KOPT-K1 (cell line): ENCODE results near the gene UBE2K.
"Not testable (repeated sequence)": the region's sequence is repeated elsewhere in the genome, so short reads cannot be mapped to it uniquely, and the experiment has no call there.

Source experiments
- H3K27ac ChIP-seq: fragments of 200-600 bp; sonication (generic); 2 replicates; pipeline ENCODE4 v1.5.1; 2016; ENCODE audit warnings: antibody characterized with exemption, mild to moderate bottlenecking, low read depth, low read length; ENCODE audit not compliant: poor library complexity, severe bottlenecking
- H3K36me3 ChIP-seq: fragments of 200-600 bp; sonication (generic); 2 replicates; pipeline ENCODE4 v1.5.1; 2017; ENCODE audit warnings: antibody characterized with exemption, mild to moderate bottlenecking, low read length, moderate library complexity; ENCODE audit not compliant: insufficient read depth
- H3K9me3 ChIP-seq: fragments of 200-600 bp; sonication (generic); 2 replicates; pipeline ENCODE4 v1.5.1; 2017; ENCODE audit warnings: antibody characterized with exemption, low read length, mild to moderate bottlenecking; ENCODE audit not compliant: insufficient read depth, poor library complexity, severe bottlenecking

Gene UBE2K

DNA sequence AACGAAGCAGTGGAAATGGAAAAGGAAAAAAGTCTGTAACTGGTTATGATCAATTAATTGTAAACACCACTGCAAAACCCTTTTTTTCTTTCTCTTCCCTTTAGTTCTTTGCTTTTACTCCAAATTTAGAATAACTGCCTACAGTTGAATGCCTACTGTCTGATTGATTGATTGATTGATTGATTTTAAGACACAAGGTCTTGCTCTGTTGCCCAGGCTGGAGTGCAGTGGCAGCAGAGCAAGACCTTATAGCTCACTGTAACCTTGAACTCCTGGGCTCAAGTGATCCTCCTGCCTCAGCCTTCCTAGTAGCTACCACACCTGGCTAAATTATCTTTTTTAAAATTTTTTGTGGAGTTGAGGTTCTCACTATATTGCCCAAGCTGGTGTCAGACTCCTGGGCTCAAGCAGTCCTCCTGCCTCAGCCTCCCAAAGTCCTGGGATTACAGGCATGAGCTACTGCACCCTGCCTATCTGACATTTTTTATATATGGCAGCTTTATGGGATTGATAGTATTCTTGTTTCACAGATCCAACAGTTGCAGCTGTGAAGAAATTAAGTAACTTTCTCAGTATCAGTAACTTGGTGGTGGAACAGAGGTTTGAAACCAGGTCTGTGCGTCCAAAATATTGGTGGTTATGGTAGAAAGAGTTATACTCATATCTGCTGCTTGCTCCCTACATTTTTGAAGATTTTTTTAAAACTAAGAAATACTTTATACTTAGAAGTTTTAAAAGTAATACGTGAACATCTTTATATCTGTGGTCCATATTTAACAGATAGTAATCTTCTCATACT is 12.4 kb downstream of the UBE2K start:
- Histone ChIP-seq H3K27ac (no peak overlapping the region), H3K9me3 (no peaks in the 10 kb centered on the region)

GRCh38 chr4:39712819-39713607 is 15.1 kb downstream of the UBE2K start:
- Histone ChIP-seq H3K27ac (no peak overlapping the region), H3K9me3 (no peaks in the 10 kb centered on the region), H3K36me3 (peaks cover 35% of the 10 kb centered on the region)

More for the DNA sequence above, 12.4 kb downstream of the UBE2K start:
- peaks cover 23% of the 10 kb centered on the region for H3K36me3 ChIP-seq

- Histone ChIP-seq H3K36me3 (peaks cover 39% of the 10 kb centered on the region), H3K27ac (no peak overlapping the region), H3K9me3 (no peaks in the 10 kb centered on the region)
These were observed 15.8 kb downstream of the UBE2K start for GRCh38 chr4:39713691-39714090.

DNA sequence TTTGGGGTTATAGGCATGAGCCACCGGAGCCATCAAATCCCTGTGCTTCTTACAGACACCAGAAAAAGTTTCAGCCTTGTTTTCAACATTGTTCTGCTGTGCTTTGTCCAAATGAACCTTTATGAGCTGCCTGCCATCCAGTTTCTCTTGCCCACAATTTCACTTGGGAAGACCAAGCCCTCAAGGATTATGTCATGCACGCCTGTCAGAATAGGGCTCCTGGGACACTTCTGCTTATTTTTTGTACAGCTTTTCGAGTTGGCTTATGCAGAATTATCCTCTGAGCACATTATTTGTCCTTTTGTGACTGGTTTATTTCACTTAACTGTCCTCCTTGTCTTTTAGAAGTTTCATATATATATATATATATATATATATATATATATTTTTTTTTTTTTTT is 16.2 kb downstream of the UBE2K start:
- no peaks in the 10 kb centered on the region for H3K9me3 ChIP-seq
- H3K27ac ChIP-seq: no peak overlapping the region
- H3K36me3 ChIP-seq: peaks cover 39% of the 10 kb centered on the region

DNA sequence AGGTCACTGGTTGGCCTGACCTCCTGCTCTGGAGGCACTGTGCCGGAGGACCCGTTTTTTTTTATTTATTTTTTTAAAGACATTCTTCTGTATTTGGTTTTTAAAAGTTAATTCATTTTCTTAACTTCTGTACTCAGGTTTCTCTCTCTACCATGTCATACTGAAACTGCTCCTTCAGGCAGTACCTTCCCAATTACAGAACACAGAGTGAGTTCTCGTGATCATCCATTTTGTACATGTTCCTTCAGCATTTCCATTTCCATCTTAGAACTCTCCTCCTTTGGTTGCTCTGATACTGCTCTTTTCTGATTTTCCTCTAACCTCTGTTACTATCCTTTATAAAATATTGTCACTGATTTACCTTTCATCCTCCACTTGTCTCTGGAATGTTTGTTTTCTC is 17.9 kb downstream of the UBE2K start:
- Histone ChIP-seq H3K36me3 (peaks cover 39% of the 10 kb centered on the region), H3K27ac (no peak overlapping the region), H3K9me3 (no peaks in the 10 kb centered on the region)

DNA sequence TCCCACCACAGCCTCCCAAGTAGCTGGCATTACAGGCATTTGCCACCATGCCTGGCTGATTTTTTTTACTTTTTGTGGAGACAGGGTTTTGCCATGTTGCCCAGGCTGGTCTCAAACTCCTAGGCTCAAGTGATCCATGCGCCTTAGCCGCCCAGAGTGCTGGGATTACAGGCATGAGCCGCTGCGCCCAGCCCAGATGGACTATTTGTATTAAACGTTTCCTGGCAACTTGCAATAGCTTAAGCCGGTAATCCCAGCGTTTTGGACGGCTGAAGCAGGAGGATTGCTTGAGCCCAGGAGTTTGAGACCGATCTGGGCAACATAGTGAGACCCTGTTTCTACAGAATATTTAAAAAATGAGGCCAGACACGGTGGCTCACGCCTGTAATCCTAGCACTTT is 18.4 kb downstream of the UBE2K start:
- Histone ChIP-seq H3K27ac (no peak overlapping the region), H3K36me3 (peaks cover 36% of the 10 kb centered on the region), H3K9me3 (no peaks in the 10 kb centered on the region)

GRCh38 chr4:39717743-39718142 is 19.8 kb downstream of the UBE2K start:
- H3K36me3 ChIP-seq: peaks cover 36% of the 10 kb centered on the region

DNA sequence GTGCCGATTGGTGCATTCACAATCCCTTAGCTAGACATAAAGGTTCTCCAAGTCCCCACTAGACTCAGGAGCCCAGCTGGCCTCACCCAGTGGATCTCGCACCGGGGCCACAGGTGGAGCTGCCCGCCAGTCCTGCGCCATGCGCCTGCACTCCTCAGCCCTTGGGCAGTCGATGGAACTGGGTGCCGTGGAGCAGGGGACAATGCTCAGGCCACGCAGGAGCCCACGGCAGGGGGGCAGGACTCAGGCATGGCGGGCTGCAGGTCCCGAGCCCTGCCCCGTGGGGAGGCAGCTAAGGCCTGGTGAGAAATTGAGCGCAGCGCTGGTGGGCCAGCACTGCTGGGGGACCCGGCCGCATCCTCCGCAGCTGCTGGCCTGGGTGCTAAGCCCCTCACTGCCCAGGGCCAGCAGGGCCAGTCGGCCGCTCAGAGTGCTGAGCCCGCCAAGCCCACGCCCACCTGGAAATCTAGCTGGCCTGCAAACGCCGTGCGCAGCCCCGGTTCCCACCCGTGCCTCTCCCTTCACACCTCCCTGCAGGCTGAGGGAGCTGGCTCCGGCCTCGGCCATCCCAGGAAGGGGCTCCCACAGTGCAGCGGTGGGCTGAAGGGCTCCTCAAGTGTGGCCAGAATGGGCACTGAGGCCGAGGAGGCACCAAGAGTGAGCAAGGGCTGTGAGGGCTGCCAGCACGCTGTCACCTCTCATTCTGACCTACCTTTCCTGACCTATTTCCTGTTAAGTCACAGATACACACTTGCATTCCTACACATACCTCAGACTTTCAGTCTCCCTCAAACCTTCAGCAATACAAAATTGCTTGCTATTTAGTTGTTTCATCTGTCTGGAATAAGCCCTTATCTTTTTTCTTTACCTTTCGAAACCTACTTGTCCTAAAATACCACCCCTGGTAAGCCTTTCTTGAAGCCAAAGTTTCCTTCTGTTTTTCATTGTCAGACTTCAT is 20.7 kb downstream of the UBE2K start:
- Histone ChIP-seq H3K9me3 (no peaks in the 10 kb centered on the region), H3K27ac (no peak overlapping the region)

More at GRCh38 chr4:39717743-39718142, 19.8 kb downstream of the UBE2K start:
- H3K27ac ChIP-seq, H3K9me3 ChIP-seq: not testable (repeated sequence)

GRCh38 chr4:39719804-39720580 is 22.1 kb downstream of the UBE2K start:
- no peaks in the 10 kb centered on the region for H3K9me3 ChIP-seq
- peaks cover 31% of the 10 kb centered on the region for H3K36me3 ChIP-seq
- no peak overlapping the region for H3K27ac ChIP-seq

More for the DNA sequence above, 20.7 kb downstream of the UBE2K start:
- peaks cover 37% of the 10 kb centered on the region for H3K36me3 ChIP-seq

DNA sequence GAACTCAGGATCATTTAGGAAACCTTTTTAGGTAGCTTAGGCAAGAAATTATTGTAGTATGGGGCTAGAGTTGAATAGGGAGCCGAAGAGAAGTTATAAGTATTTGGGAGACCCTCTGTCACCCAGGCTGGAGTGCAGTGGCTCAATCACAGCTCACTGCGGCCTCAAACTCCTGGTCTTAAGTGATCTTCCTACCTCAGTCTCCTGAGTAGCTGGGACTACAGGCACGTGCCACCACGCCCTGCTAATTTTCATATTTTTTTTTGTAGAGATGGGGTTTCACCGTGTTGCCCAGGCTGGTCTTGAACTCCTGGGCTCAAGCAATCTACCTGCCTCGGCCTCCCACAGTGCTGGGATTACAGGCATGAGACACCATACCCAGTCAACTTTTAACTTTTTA is 23.3 kb downstream of the UBE2K start:
- not testable (repeated sequence) for H3K27ac ChIP-seq, H3K9me3 ChIP-seq
- H3K36me3 ChIP-seq: peaks cover 31% of the 10 kb centered on the region

- Histone ChIP-seq H3K9me3 (no peaks in the 10 kb centered on the region), H3K27ac (no peak overlapping the region), H3K36me3 (peaks cover 31% of the 10 kb centered on the region)
These were observed 23.9 kb downstream of the UBE2K start for GRCh38 chr4:39721788-39722187.

GRCh38 chr4:39729557-39729956 is 31.6 kb downstream of the UBE2K start:
- Histone ChIP-seq H3K36me3 (peaks cover 31% of the 10 kb centered on the region), H3K9me3 (no peaks in the 10 kb centered on the region), H3K27ac (no peak overlapping the region)

DNA sequence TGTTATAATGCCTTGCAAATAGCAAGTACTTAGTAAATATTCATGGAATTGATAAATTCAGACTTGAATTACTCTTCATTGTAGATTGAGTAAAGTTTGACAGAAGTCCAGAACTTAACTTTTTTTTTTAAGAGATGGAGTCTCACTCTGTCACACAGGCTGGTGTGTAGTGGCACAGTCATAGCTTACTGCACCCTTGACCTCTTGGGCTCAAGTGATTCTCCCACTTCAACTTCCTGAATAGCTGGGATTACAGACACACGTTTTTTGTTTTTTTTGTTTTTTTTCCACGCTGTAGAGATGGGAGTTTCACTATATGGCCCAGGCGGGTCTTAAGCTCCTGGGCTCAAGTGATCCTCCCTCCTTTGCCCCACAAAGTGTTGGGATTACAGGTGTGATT is 32.1 kb downstream of the UBE2K start:
- Histone ChIP-seq H3K36me3 (peaks cover 36% of the 10 kb centered on the region), H3K9me3 (no peaks in the 10 kb centered on the region), H3K27ac (no peak overlapping the region)

GRCh38 chr4:39731908-39732307 is 34.0 kb downstream of the UBE2K start:
- no peaks in the 10 kb centered on the region for H3K9me3 ChIP-seq
- no peak overlapping the region for H3K27ac ChIP-seq
- H3K36me3 ChIP-seq: peaks cover 26% of the 10 kb centered on the region
